ENCODE results near the gene C11orf24.
"Not testable (repeated sequence)": the region's sequence is repeated elsewhere in the genome, so short reads cannot be mapped to it uniquely, and the experiment has no call there.

C11orf24 gene
- total RNA-seq, result 5.1 to 21.0 (median 14.4) reads per million in 18 experiments

- DNase-seq, result peak; percentile 98
Measured at GRCh38 chr11:68271781-68272608, at the start of gene C11orf24. Gene C11orf24 (minus strand): TSS chr11:68271973. CDS start chr11:68263767, 8,206 bp downstream.

GRCh38 chr11:68317147-68317785, 45.5 kb upstream of the C11orf24 start:
- DNase-seq, result no peak

GRCh38 chr11:68315171-68315920, 43.6 kb upstream of the C11orf24 start:
- DNase-seq, result no peak

- no peak for DNase-seq
Measured at GRCh38 chr11:68314203-68315170, 42.7 kb upstream of the C11orf24 start.

GRCh38 chr11:68313574-68314202, 41.9 kb upstream of the C11orf24 start:
- DNase-seq, result no peak

- no peak for DNase-seq
Measured at GRCh38 chr11:68312780-68313573, 41.2 kb upstream of the C11orf24 start.

- no peak for DNase-seq
Measured at GRCh38 chr11:68312117-68312779, 40.5 kb upstream of the C11orf24 start, which contains the start of gene LRP5. Gene LRP5 (plus strand): TSS chr11:68312591. CDS start chr11:68312715, 124 bp downstream.

- DNase-seq, result peak; percentile 43 to 68
Measured at GRCh38 chr11:68311160-68312116, 39.7 kb upstream of the C11orf24 start.

GRCh38 chr11:68309621-68310185, 37.9 kb upstream of the C11orf24 start:
- DNase-seq, result no peak

- no peak for DNase-seq
Measured at GRCh38 chr11:68308068-68308467, 36.3 kb upstream of the C11orf24 start.

- no peak for DNase-seq
Measured at GRCh38 chr11:68306636-68307035, 34.9 kb upstream of the C11orf24 start.

- DNase-seq, result no peak
Measured at GRCh38 chr11:68303982-68304780, 32.4 kb upstream of the C11orf24 start.

GRCh38 chr11:68303083-68303482, 31.3 kb upstream of the C11orf24 start:
- peak; percentile 78 to 80 for DNase-seq

GRCh38 chr11:68302670-68303069, 30.9 kb upstream of the C11orf24 start:
- peak; percentile 4 to 36 for DNase-seq

GRCh38 chr11:68302256-68302655, 30.5 kb upstream of the C11orf24 start:
- no peak for DNase-seq

GRCh38 chr11:68300076-68300830, 28.5 kb upstream of the C11orf24 start:
- no peak for DNase-seq

GRCh38 chr11:68299517-68299879, 27.7 kb upstream of the C11orf24 start:
- not testable (repeated sequence) for DNase-seq
